Neural progenitor cell (in vitro differentiated cells): Measurements from ENCODE around the gene LMBRD2. TPM values are rescaled to one million over a fixed set of nuclear protein-coding genes. Genes with fewer than 3 reads are reported as not detected.

ENCODE experiments used
- DNase-seq: peaks from one replicate; pipeline ENCODE4 v3.0.0-alpha.2; 2016; ENCODE audit warnings: low spot score
- H2AFZ ChIP-seq: fragments of 200-600 bp; sonication (generic); replicated peaks from 2 replicates; pipeline ENCODE4 v1.6.1; 2016; ENCODE audit warnings: antibody characterized with exemption
- H3F3A ChIP-seq: fragments of 200-600 bp; sonication (generic); 2 replicates; pipeline ENCODE4 v1.6.1; 2016; ENCODE audit warnings: antibody characterized with exemption, low read depth
- H3K27ac ChIP-seq: fragments of 200-600 bp; sonication (generic); 2 replicates; pipeline ENCODE4 v1.5.1; 2016; ENCODE audit warnings: mild to moderate bottlenecking
- H3K27me3 ChIP-seq: fragments of 200-600 bp; sonication (generic); 2 replicates; pipeline ENCODE4 v1.6.1; 2016; ENCODE audit warnings: mild to moderate bottlenecking, moderate library complexity
- H3K36me3 ChIP-seq: fragments of 200-600 bp; sonication (generic); 2 replicates; pipeline ENCODE4 v1.5.1; 2016
- H3K4me1 ChIP-seq: fragments of 200-600 bp; sonication (generic); 2 replicates; pipeline ENCODE4 v1.6.1; 2016; ENCODE audit warnings: mixed run types
- H3K4me2 ChIP-seq: fragments of 200-600 bp; sonication (generic); 2 replicates; pipeline ENCODE4 v1.6.1; 2016
- H3K4me3 ChIP-seq: fragments of 200-600 bp; sonication (generic); 2 replicates; pipeline ENCODE4 v1.5.1; 2016
- H3K79me2 ChIP-seq: fragments of 200-600 bp; sonication (generic); 2 replicates; pipeline ENCODE4 v1.6.1; 2016; ENCODE audit warnings: low read depth
- H3K9ac ChIP-seq: fragments of 200-600 bp; sonication (generic); 2 replicates; pipeline ENCODE4 v1.6.1; 2016
- H3K9me3 ChIP-seq: fragments of 200-600 bp; sonication (generic); 2 replicates; pipeline ENCODE4 v1.5.1; 2016; ENCODE audit warnings: low read depth
- H4K20me1 ChIP-seq: fragments of 200-600 bp; sonication (generic); 2 replicates; pipeline ENCODE4 v1.6.1; 2016; ENCODE audit warnings: low read depth
- H3K27ac Mint-ChIP-seq: 3 replicates; pipeline ENCODE4 v1.8.0; 2021; ENCODE audit warnings: mixed read lengths
- H3K27me3 Mint-ChIP-seq: 2 replicates; pipeline ENCODE4 v1.8.0; 2022; ENCODE audit warnings: low read depth, mild to moderate bottlenecking, inconsistent platforms, moderate library complexity, mixed read lengths; ENCODE audit not compliant: insufficient read depth
- H3K36me3 Mint-ChIP-seq: 3 replicates; pipeline ENCODE4 v1.8.0; 2021; ENCODE audit warnings: mixed read lengths
- H3K4me1 Mint-ChIP-seq: 3 replicates; pipeline ENCODE4 v1.8.0; 2021; ENCODE audit warnings: mixed read lengths
- H3K4me3 Mint-ChIP-seq: 3 replicates; pipeline ENCODE4 v1.8.0; 2021; ENCODE audit warnings: mild to moderate bottlenecking, moderate library complexity, mixed read lengths
- H3K9me3 Mint-ChIP-seq: 3 replicates; pipeline ENCODE4 v1.8.0; 2020; ENCODE audit warnings: mixed read lengths
- EZH2 ChIP-seq: fragments of 200-600 bp; sonication (generic); IDR thresholded peaks from 2 replicates; pipeline ENCODE4 v1.6.1; 2017; ENCODE audit warnings: antibody characterized with exemption, mild to moderate bottlenecking, moderate library complexity
- EZH2phosphoT487 ChIP-seq: fragments of 200-600 bp; sonication (generic); IDR thresholded peaks from 2 replicates; pipeline ENCODE4 v1.6.1; 2017; ENCODE audit warnings: antibody characterized with exemption
- total RNA-seq: library from RNA; depleted of rRNA; stranded (reverse); fragments of >200 nt; gene quantifications from 2 replicates; pipeline ENCODE4 v1.2.3, GENCODE V29; 2015; ENCODE audit warnings: low replicate concordance
- TF ChIP-seq, protein P1 (sequence below): fragments of 200-600 bp; sonication (generic); IDR thresholded peaks from 2 replicates; pipeline ENCODE4 v1.5.1; 2017; ENCODE audit warnings: antibody characterized with exemption, mild to moderate bottlenecking

LMBRD2 gene
- total RNA-seq, 1 donor from 2014 or later = 11.8 TPM

- Histone ChIP-seq H3K4me3 (no peak overlapping the region), H3K9me3 (no peaks in the 10 kb centered on the region), H3K36me3 (no peaks in the 10 kb centered on the region), H4K20me1 (no peaks in the 10 kb centered on the region), H3K9ac (no peak overlapping the region), H3K27me3 (no peaks in the 10 kb centered on the region), H3K4me2 (no peak overlapping the region), H3K4me1 (no peaks in the 10 kb centered on the region), H2AFZ (no peak overlapping the region), H3F3A (no peaks in the 10 kb centered on the region), H3K79me2 (no peaks in the 10 kb centered on the region), H3K27ac (no peak overlapping the region)
- H3K4me3 Mint-ChIP-seq = no peak overlapping the region
- DNase-seq = no peak
- no peaks in the 10 kb centered on the region for H3K36me3 Mint-ChIP-seq
- no peak for TF ChIP-seq EZH2phosphoT487
- TF ChIP-seq, protein P1, sequence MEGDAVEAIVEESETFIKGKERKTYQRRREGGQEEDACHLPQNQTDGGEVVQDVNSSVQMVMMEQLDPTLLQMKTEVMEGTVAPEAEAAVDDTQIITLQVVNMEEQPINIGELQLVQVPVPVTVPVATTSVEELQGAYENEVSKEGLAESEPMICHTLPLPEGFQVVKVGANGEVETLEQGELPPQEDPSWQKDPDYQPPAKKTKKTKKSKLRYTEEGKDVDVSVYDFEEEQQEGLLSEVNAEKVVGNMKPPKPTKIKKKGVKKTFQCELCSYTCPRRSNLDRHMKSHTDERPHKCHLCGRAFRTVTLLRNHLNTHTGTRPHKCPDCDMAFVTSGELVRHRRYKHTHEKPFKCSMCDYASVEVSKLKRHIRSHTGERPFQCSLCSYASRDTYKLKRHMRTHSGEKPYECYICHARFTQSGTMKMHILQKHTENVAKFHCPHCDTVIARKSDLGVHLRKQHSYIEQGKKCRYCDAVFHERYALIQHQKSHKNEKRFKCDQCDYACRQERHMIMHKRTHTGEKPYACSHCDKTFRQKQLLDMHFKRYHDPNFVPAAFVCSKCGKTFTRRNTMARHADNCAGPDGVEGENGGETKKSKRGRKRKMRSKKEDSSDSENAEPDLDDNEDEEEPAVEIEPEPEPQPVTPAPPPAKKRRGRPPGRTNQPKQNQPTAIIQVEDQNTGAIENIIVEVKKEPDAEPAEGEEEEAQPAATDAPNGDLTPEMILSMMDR = no peak
- no peak for TF ChIP-seq EZH2
- no peak overlapping the region for H3K27ac Mint-ChIP-seq
- peaks cover 7% of the 10 kb centered on the region for H3K4me1 Mint-ChIP-seq
- H3K9me3 Mint-ChIP-seq = no peaks in the 10 kb centered on the region
- H3K27me3 Mint-ChIP-seq = peaks cover 2% of the 10 kb centered on the region
These were observed 92.9 kb downstream of the LMBRD2 start for GRCh38 chr5:36058776-36059175.

GRCh38 chr5:36057386-36057785, 94.3 kb downstream of the LMBRD2 start:
- H3K27me3 ChIP-seq = no peaks in the 10 kb centered on the region
- H3K4me1 ChIP-seq = no peaks in the 10 kb centered on the region
- no peak for DNase-seq
- H3K9me3 ChIP-seq = no peaks in the 10 kb centered on the region
- peaks cover 2% of the 10 kb centered on the region for H3K27me3 Mint-ChIP-seq
- no peaks in the 10 kb centered on the region for H3F3A ChIP-seq
- H3K36me3 ChIP-seq = no peaks in the 10 kb centered on the region
- no peak overlapping the region for H2AFZ ChIP-seq
- H3K27ac Mint-ChIP-seq = no peak overlapping the region
- H3K9me3 Mint-ChIP-seq = no peaks in the 10 kb centered on the region
- H3K4me3 Mint-ChIP-seq = no peak overlapping the region
- no peak overlapping the region for H3K4me2 ChIP-seq
- H3K4me3 ChIP-seq = no peak overlapping the region
- TF ChIP-seq EZH2phosphoT487 (no peak), EZH2 (no peak)
- TF ChIP-seq, protein P1 = no peak
- no peaks in the 10 kb centered on the region for H4K20me1 ChIP-seq
- no peak overlapping the region for H3K27ac ChIP-seq
- no peaks in the 10 kb centered on the region for H3K79me2 ChIP-seq
- no peaks in the 10 kb centered on the region for H3K36me3 Mint-ChIP-seq
- no peak overlapping the region for H3K9ac ChIP-seq
- peaks cover 7% of the 10 kb centered on the region for H3K4me1 Mint-ChIP-seq

DNA sequence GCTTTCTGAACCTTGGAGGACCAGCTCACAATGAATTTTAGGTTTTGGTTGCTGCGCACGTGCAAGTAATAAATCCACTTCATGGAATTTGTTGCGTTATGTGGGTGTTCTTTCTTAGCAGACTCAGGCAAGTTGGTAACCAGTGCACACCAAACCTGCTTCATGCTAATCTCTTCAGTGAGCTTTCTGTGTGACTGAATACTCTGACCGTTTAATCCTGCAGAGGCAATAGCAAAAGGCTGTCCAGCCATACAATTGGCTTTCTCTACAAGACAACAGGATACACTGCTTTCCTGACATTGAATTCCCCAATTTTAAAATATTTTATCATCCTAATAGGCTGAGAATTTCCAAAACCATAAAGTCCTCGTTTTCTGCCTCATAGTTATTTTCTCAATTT, 95.3 kb downstream of the LMBRD2 start:
- no peak for TF ChIP-seq EZH2phosphoT487
- no peak for TF ChIP-seq EZH2
- TF ChIP-seq, protein P1 = no peak
- peaks cover 2% of the 10 kb centered on the region for H3K27me3 Mint-ChIP-seq
- Histone ChIP-seq H2AFZ (no peak overlapping the region), H3K4me1 (no peaks in the 10 kb centered on the region), H4K20me1 (no peaks in the 10 kb centered on the region), H3K4me3 (no peak overlapping the region), H3K27me3 (no peaks in the 10 kb centered on the region), H3K27ac (no peak overlapping the region), H3F3A (no peaks in the 10 kb centered on the region), H3K79me2 (no peaks in the 10 kb centered on the region), H3K36me3 (no peaks in the 10 kb centered on the region), H3K4me2 (no peak overlapping the region), H3K9me3 (no peaks in the 10 kb centered on the region), H3K9ac (no peak overlapping the region)
- DNase-seq = peak; percentile 35
- H3K4me3 Mint-ChIP-seq = no peak overlapping the region
- H3K36me3 Mint-ChIP-seq = no peaks in the 10 kb centered on the region
- no peak overlapping the region for H3K27ac Mint-ChIP-seq
- no peaks in the 10 kb centered on the region for H3K9me3 Mint-ChIP-seq
- peaks cover 7% of the 10 kb centered on the region for H3K4me1 Mint-ChIP-seq
